M059J (cell line): ENCODE measurements around the gene SLC24A4. TPM values are rescaled to one million over a fixed set of nuclear protein-coding genes. Genes with fewer than 3 reads are reported as not detected.

Source experiments
- DNase-seq: peaks from one replicate; pipeline ENCODE4 v3.0.0-alpha.2; 2012; ENCODE audit warnings: low read depth
- total RNA-seq: library from RNA; depleted of rRNA; stranded (reverse); fragments of >200 nt; shearing (Covaris generic); gene quantifications from 2 replicates; pipeline ENCODE4 v1.2.3, GENCODE V29; 2014

The SLC24A4 gene
- total RNA-seq, 1 experiment from 2014 or later = 0.02 TPM

GRCh38 chr14:92404018-92404417, 81.1 kb downstream of the SLC24A4 start:
- DNase-seq = no peak

DNA sequence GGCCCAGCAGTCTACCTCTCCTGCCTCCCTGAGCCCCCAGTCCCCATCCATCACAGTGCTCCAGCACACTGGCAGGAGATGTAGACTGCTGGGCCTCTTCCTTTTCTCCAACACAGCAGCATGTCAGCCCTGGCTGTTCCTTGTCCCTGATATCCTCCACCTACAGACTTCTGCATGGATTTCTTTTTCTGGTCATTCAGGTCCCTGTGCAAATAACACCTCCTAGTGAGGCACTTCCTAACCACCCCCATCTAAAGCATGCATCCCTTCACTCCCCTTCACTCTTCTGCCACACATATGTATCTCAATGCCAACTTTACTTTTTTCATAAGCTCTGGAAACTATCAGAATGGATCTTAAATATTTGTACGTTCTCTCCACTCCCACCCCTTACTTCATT, 81.5 kb downstream of the SLC24A4 start:
- no peak for DNase-seq

GRCh38 chr14:92404938-92405337, 82.0 kb downstream of the SLC24A4 start:
- DNase-seq = no peak

DNA sequence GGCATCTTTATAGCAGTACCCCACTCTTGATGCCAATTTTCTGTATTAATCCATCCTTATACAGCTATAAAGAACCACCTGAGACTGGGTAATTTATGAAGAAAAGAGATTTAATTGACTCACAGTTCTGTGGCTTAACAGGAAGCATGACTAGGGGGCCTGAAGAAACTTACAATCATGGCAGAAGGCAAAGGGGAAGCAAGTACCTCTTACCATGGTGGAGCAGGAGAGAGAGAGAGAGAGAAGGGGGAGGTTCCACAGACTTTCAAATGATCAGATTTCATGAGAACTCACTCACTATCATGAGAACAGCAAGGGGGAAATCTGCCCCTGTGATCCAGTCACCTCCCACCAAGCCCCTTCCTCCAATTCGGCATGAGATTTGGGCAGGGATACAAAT, 84.4 kb downstream of the SLC24A4 start:
- DNase-seq = peak; percentile 20

DNA sequence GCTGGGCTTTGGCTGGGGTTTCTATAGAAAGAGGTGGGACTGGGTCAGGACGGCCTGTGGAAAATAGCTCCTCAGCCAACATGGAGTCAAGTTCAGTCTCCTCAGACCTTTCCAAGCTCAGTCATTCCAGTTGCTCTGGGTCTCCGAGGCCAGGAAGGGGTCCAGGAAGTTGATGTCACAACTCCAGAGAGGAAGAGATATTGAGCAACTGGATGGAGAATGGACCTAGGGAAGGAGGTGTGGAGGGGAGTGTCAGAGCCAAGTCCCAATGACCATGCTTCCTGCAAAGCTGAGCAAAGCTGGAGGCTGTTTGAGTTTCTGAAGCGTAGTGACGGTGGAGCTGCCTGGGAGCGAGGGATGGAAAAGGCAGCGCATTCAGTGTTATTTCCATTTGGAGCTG, 86.1 kb downstream of the SLC24A4 start:
- DNase-seq = peak; percentile 24

DNA sequence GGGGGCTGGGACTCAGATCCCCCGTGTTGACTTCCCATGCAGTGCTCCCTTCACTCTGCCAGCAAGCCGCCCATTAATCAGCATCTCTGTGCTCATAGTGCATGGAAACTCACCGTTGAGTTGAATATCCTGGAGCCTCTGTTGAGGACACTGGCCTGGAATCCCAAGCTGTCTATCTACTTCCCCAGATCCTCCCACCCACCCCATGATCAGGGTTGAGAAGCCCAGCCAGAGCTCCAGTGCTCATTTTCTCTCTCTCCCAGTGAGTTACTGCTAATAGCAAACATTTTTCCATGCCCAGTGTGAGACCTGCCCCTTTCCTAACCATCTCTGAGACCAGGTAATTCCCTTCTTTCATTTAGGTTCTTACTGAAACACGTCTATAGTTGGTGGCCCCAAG, 88.2 kb downstream of the SLC24A4 start:
- no peak for DNase-seq

GRCh38 chr14:92411941-92412340, 89.0 kb downstream of the SLC24A4 start:
- no peak for DNase-seq

- no peak for DNase-seq
Measured at GRCh38 chr14:92412912-92413311, 89.9 kb downstream of the SLC24A4 start.

- DNase-seq = no peak
Measured at GRCh38 chr14:92413379-92413778, 90.4 kb downstream of the SLC24A4 start.

GRCh38 chr14:92414690-92415445, 91.9 kb downstream of the SLC24A4 start:
- DNase-seq = no peak

GRCh38 chr14:92415969-92416368, 93.0 kb downstream of the SLC24A4 start:
- DNase-seq = no peak

DNA sequence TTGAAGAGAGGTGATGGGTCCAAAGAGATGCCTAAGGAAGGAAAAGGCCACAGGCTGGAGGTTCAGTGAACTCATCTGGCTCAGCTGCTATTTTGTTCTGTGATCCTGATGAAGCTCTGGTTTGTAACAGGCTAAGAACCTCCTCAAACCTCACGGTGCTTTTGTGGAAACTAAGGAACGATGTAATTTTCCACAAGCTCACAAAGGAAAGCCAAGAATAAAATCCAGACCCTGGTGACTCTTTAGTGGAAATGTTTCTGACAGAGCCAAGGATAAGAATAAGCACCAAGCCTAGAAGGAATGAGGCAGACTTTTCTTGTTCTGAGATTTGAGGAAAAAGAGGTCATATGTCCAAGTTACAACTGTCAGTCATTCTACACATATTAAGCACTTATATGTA, 93.6 kb downstream of the SLC24A4 start:
- no peak for DNase-seq

- DNase-seq = no peak
Measured at GRCh38 chr14:92417759-92418158, 94.8 kb downstream of the SLC24A4 start.

DNA sequence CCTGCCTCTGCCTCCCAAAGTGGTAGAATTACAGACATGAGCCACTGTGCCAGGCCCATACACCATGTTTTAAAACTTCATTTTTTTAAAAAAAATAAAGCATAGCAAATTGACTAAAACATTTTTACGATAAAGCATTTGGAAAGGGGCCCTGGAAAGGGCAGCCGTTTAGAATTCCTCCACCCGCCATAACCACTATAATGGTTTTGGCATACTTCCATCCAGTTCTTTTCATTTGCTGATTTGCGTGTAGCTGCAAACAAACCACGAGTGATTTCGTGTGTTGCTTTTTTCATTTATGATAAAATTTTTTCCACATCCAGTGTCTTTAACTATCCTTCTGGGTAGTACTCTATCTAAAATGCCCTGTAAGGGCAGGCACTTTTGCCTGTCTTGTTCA, 98.8 kb downstream of the SLC24A4 start:
- DNase-seq = peak; percentile 40

DNA sequence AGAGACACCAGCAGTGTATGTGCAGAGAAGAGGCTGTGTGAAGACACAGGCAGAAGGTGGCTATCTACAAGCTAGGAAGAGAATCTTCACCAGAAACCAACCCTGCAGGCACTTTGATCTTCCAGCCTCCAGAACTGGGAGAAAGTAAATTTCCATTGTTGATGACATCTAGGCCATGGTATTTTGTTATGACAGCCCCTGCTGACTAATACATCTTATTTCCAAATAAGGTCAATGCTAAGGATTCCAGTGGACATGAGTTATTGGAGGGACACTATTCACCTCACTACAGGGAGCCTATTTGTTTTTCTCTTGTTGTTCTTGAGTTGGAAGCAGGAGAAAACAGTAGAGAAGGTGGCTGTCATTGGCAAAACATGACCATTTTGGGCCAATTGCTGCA, 102.1 kb downstream of the SLC24A4 start:
- DNase-seq = peak; percentile 76

GRCh38 chr14:92426237-92426636, 103.3 kb downstream of the SLC24A4 start:
- peak; percentile 47 for DNase-seq

- DNase-seq = peak; percentile 11
Measured at GRCh38 chr14:92427096-92427495, 104.1 kb downstream of the SLC24A4 start.

DNA sequence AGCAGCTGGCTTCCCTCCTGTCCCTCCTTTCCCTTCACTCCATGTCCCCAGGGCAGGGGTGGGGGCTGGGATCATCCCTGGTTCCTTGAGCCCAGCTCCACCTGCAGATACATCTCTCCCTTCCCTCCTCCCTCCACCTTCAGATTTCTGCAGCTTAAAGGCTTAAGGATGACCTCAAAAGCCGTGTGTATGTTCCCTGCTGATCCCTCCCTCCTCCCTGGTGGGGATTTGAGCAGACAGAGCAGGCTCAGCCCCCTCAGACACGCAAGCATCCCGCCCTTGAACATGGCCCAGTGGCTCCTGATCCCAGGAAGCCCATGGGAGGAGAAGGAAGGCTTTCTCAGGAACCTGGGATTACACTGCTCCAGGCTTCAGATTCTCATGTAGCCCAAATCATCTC, 107.7 kb downstream of the SLC24A4 start:
- DNase-seq = no peak

DNA sequence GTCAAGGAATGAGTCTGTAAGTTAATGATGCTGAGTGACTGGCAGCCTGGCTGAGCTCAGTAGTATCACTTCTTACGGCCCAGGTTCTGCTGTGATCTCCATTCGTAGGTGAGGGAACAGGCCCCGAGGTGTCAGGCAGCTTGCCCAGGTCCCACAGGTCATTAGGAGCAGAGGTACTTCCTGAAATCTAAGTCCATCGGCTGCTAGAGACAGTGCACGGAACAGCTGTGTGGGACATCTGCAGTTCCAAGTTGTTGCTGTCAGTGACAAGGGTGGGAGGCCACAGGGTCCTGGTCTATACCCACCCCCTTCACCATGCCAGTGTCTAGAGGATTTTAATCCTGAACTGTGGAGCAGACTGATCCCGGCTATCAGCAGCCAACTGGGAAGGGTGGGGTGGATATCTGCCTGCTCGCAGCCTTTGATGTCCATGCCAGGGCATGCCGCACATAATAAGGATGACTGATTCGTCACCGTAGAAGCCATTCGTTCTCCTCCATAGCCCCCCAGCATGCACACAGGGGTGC, 108.3 kb downstream of the SLC24A4 start:
- no peak for DNase-seq

GRCh38 chr14:92433407-92433806, 110.4 kb downstream of the SLC24A4 start:
- no peak for DNase-seq

GRCh38 chr14:92435154-92435553, 112.2 kb downstream of the SLC24A4 start:
- DNase-seq = no peak

DNA sequence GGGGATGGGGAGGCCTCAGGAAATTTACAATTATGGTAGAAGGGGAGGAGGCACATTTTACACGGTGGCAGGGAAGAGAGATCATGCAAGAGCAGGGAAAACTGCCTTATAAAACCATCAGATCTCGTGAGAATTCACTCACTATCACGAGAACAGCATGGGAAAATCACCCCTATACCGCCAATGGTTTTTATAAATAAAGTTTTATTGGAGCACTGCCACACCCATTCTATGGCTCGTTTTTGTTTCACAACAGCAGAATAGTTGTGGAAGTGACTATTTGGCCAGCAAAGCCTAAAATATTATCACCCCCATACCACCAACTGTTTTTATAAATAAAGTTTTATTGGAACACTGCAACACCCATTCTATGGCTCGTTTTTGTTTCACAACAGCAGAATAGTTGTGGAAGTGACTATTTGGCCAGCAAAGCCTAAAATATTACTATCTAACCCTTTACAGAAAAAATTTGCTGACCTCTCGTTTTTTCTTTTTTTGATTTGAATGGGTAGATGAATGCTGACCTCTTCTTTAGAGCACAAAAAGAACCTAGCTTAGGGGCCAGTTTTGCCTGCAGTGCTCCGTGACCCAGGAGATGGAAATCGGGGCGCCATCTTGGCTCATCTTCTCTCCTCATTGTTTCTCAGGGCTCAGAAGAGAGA, 113.3 kb downstream of the SLC24A4 start:
- DNase-seq = no peak

GRCh38 chr14:92437309-92437708, 114.3 kb downstream of the SLC24A4 start:
- no peak for DNase-seq
